Cardiac septum (tissue), 1 donor: ENCODE measurements around the gene CNTNAP5. TPM values are rescaled to one million over a fixed set of nuclear protein-coding genes. Genes with fewer than 3 reads are reported as not detected.
"Not testable (repeated sequence)": the region's sequence is repeated elsewhere in the genome, so short reads cannot be mapped to it uniquely, and the experiment has no call there.

Source experiments
- DNase-seq: peaks from one replicate; pipeline ENCODE4 v3.0.0-alpha.2; 2020; ENCODE audit warnings: low spot score
- intact Hi-C: fragments of 100-400 bp; cut with DNase I; formaldehyde crosslinking; loops from one replicate; pipeline ENCODE4 v1.14.0; 2022
- total RNA-seq: library from RNA; stranded (reverse); fragmentation: NEBNext Ultra II Directional; extraction: Animal tissue kit (Norgen Biotek cat#: 25700); gene quantifications from one replicate; pipeline ENCODE4 v1.2.1, GENCODE V29; 2021
- donor health status: DM: no; HTN: no; CAD: no.

CNTNAP5 gene
- total RNA-seq, 1 donor from 2014 or later: not detected

- intact Hi-C loops: no loop called here
- no peak for DNase-seq
Measured at GRCh38 chr2:124369181-124369580, 344.1 kb downstream of the CNTNAP5 start.

GRCh38 chr2:124380221-124380749 is 355.2 kb downstream of the CNTNAP5 start:
- intact Hi-C loops: no loop called here
- DNase-seq: no peak

- DNase-seq: no peak
- intact Hi-C loops: no loop called here
Measured at GRCh38 chr2:124382067-124382618, 357.1 kb downstream of the CNTNAP5 start.

- intact Hi-C loops: no loop called here
- DNase-seq: no peak
Measured at GRCh38 chr2:124395961-124396360, 370.9 kb downstream of the CNTNAP5 start.

- intact Hi-C loops: no loop called here
- DNase-seq: no peak
Measured at GRCh38 chr2:124402274-124402673, 377.2 kb downstream of the CNTNAP5 start.

GRCh38 chr2:124407836-124408534 is 382.9 kb downstream of the CNTNAP5 start:
- intact Hi-C loops, DNase-seq: not testable (repeated sequence)

- DNase-seq: no peak
- intact Hi-C loops: no loop called here
Measured at GRCh38 chr2:124424074-124424473, 399.0 kb downstream of the CNTNAP5 start.

- intact Hi-C loops: no loop called here
- no peak for DNase-seq
Measured at GRCh38 chr2:124426122-124426521, 401.0 kb downstream of the CNTNAP5 start.

GRCh38 chr2:124426625-124427024 is 401.5 kb downstream of the CNTNAP5 start:
- no peak for DNase-seq
- intact Hi-C loops: no loop called here

GRCh38 chr2:124437811-124438210 is 412.7 kb downstream of the CNTNAP5 start:
- DNase-seq: no peak
- intact Hi-C loops: no loop called here

GRCh38 chr2:124450481-124450880 is 425.4 kb downstream of the CNTNAP5 start:
- intact Hi-C loops: no loop called here
- no peak for DNase-seq

GRCh38 chr2:124476291-124476690 is 451.2 kb downstream of the CNTNAP5 start:
- DNase-seq: no peak
- intact Hi-C loops: no loop called here

GRCh38 chr2:124478761-124479160 is 453.7 kb downstream of the CNTNAP5 start:
- DNase-seq: no peak
- intact Hi-C loops: no loop called here

GRCh38 chr2:124480958-124481357 is 455.9 kb downstream of the CNTNAP5 start:
- intact Hi-C loops: loop anchor here (10.0 kb wide), 1 partner anchor 204 kb away; no protein-coding TSS in a partner anchor
- DNase-seq: no peak

GRCh38 chr2:124482044-124482443 is 457.0 kb downstream of the CNTNAP5 start:
- intact Hi-C loops: loop anchor here (10.0 kb wide), 1 partner anchor 203 kb away; no protein-coding TSS in a partner anchor
- DNase-seq: no peak

GRCh38 chr2:124482551-124482950 is 457.5 kb downstream of the CNTNAP5 start:
- intact Hi-C loops: loop anchor here (10.0 kb wide), 1 partner anchor 202 kb away; no protein-coding TSS in a partner anchor
- no peak for DNase-seq

- DNase-seq: no peak
- intact Hi-C loops: loop anchor here (10.0 kb wide), 1 partner anchor 199 kb away; no protein-coding TSS in a partner anchor
Measured at GRCh38 chr2:124485659-124486058, 460.6 kb downstream of the CNTNAP5 start.

GRCh38 chr2:124489686-124490085 is 464.6 kb downstream of the CNTNAP5 start:
- intact Hi-C loops: loop anchor here (10.0 kb wide), 1 partner anchor 195 kb away; no protein-coding TSS in a partner anchor

GRCh38 chr2:124501575-124502152 is 476.6 kb downstream of the CNTNAP5 start:
- DNase-seq: no peak
- intact Hi-C loops: no loop called here

More at GRCh38 chr2:124489686-124490085, 464.6 kb downstream of the CNTNAP5 start:
- DNase-seq: no peak

GRCh38 chr2:124514236-124514635 is 489.1 kb downstream of the CNTNAP5 start:
- DNase-seq: no peak
- intact Hi-C loops: no loop called here
